GM12878 (cell line): ENCODE data around the gene HCFC2.

Experiments used
- ATF7 ChIP-seq: fragments of 450-650 bp; IDR thresholded peaks from 2 replicates; pipeline ENCODE4 v1.6.1; 2016; ENCODE audit warnings: low read depth, mild to moderate bottlenecking
- BCL11A ChIP-seq: IDR thresholded peaks from 2 replicates; pipeline ENCODE4 v1.6.1; 2011; ENCODE audit warnings: low read depth, low read length
- CHD1 ChIP-seq: IDR thresholded peaks from 2 replicates; pipeline ENCODE4 v1.6.1; 2012; ENCODE audit warnings: low read depth, low read length, improper control_type of control experiment
- RELA ChIP-seq: fragments of 450-650 bp; IDR thresholded peaks from 2 replicates; pipeline ENCODE4 v1.8.0; 2014; ENCODE audit warnings: borderline replicate concordance; ENCODE audit not compliant: partially characterized antibody
- TBL1XR1 ChIP-seq: IDR thresholded peaks from 2 replicates; pipeline ENCODE4 v1.6.1; 2012; ENCODE audit warnings: low read depth, low read length, improper control_type of control experiment
- YY1 ChIP-seq: IDR thresholded peaks from 2 replicates; pipeline ENCODE4 v1.6.1; 2011; ENCODE audit warnings: low read depth, mild to moderate bottlenecking, low read length
- ZNF217 ChIP-seq: fragments of 450-650 bp; IDR thresholded peaks from 2 replicates; pipeline ENCODE4 v1.6.1; 2017; ENCODE audit warnings: antibody characterized with exemption, mild to moderate bottlenecking
- TF ChIP-seq, protein P1 (sequence below), 3 experiments: IDR thresholded peaks in 2 of 3; conservative IDR thresholded peaks in 1 of 3; 2 replicates each; pipeline ENCODE4 v1.5.1; 2011; ENCODE audit warnings: low read depth in 3 of 3, low read length in 3 of 3, mild to moderate bottlenecking in 3 of 3, control low read depth in 2 of 3, moderate library complexity in 2 of 3, inconsistent platforms in 1 of 3, mixed read lengths in 1 of 3; ENCODE audit not compliant: control insufficient read depth in 2 of 3, insufficient read depth in 1 of 3; ENCODE audit errors: extremely low read depth in 1 of 3

DNA sequence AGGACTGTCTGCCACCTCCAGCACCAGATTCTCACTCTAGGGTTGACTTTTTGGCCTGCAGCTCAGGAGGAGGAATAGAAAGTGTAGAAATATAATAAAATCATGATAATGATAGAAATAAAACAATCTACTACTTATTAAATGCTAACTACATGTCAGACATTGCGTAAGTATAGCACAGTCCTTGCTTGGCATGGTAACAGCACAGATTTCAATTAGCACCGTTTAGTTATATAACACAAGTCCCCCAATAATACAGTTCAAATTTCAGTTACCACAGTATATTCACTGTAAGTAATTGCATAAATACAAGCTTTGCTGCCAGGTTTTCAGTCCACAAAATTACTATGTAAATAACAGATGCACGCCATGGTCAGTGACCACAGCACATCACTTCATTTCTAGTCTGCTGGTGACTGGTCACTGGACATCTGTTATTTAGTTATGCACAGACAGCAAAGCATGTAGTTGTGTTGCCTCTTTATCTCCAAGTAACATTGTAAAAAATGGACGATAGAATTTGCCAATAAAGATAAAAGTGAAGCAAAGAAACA, 7.8 kb upstream of the HCFC2 start:
- no peak for TF ChIP-seq ATF7
- no peak for TF ChIP-seq TBL1XR1
- no peak for TF ChIP-seq YY1
- TF ChIP-seq CHD1 = no peak
- TF ChIP-seq, protein P1, sequence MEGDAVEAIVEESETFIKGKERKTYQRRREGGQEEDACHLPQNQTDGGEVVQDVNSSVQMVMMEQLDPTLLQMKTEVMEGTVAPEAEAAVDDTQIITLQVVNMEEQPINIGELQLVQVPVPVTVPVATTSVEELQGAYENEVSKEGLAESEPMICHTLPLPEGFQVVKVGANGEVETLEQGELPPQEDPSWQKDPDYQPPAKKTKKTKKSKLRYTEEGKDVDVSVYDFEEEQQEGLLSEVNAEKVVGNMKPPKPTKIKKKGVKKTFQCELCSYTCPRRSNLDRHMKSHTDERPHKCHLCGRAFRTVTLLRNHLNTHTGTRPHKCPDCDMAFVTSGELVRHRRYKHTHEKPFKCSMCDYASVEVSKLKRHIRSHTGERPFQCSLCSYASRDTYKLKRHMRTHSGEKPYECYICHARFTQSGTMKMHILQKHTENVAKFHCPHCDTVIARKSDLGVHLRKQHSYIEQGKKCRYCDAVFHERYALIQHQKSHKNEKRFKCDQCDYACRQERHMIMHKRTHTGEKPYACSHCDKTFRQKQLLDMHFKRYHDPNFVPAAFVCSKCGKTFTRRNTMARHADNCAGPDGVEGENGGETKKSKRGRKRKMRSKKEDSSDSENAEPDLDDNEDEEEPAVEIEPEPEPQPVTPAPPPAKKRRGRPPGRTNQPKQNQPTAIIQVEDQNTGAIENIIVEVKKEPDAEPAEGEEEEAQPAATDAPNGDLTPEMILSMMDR (IDR thresholded peaks at IDR 0.05 in 2 of 3, conservative IDR thresholded peaks at IDR 0.05 in 1 of 3; ENCODE audit: control insufficient read depth in 2 of 3, extremely low read depth in 1 of 3, insufficient read depth in 1 of 3, low read depth in 3 of 3, low read length in 3 of 3) = no peak
- TF ChIP-seq ZNF217 = no peak
- TF ChIP-seq RELA = no peak
- no peak for TF ChIP-seq BCL11A
